ENCODE data around the gene MRPS26.

DNA sequence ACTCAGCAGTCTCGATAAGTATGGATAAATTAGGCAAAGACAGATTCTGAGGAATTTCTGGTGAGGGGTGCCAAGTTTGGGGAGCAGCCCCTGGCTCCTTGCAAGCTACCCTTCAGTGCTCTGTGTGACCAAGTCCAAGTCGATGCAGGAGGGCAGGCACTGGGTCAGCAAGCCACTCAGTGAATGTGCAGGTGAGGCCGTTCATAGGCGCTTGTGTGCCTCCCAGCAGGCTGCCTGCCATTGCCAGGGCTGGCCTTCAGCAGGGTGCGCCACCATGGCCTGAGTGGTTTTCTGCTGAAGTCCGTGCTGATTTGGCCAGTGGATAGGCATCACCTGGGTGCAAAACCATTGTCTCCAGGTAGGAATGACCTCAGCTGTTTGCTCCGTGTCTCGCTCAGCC is 5.8 kb upstream of the MRPS26 start:
- TF ChIP-seq, protein P1, sequence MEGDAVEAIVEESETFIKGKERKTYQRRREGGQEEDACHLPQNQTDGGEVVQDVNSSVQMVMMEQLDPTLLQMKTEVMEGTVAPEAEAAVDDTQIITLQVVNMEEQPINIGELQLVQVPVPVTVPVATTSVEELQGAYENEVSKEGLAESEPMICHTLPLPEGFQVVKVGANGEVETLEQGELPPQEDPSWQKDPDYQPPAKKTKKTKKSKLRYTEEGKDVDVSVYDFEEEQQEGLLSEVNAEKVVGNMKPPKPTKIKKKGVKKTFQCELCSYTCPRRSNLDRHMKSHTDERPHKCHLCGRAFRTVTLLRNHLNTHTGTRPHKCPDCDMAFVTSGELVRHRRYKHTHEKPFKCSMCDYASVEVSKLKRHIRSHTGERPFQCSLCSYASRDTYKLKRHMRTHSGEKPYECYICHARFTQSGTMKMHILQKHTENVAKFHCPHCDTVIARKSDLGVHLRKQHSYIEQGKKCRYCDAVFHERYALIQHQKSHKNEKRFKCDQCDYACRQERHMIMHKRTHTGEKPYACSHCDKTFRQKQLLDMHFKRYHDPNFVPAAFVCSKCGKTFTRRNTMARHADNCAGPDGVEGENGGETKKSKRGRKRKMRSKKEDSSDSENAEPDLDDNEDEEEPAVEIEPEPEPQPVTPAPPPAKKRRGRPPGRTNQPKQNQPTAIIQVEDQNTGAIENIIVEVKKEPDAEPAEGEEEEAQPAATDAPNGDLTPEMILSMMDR (IDR thresholded peaks at IDR 0.05): no peak
- TF ChIP-seq POLR2A (IDR thresholded peaks at IDR 0.05): no peak
